GM23338 (cell line): ENCODE data around the gene ACYP2. TPM values are rescaled to one million over a fixed set of nuclear protein-coding genes. Genes with fewer than 3 reads are reported as not detected.

Source experiments
- ATAC-seq: fragments of 200-7000 bp; cut with Tn5 transposase; 3 replicates; pipeline ENCODE4 v1.9.1; 2020
- DNase-seq: peaks from one replicate; pipeline ENCODE4 v3.0.0-alpha.2; 2015; ENCODE audit warnings: low spot score
- H2AFZ ChIP-seq: fragments of 200-600 bp; sonication (generic); 2 replicates; pipeline ENCODE4 v1.8.0; 2016; ENCODE audit warnings: antibody characterized with exemption, mild to moderate bottlenecking, moderate library complexity
- H3F3A ChIP-seq: fragments of 200-600 bp; sonication (generic); replicated peaks from 2 replicates; pipeline ENCODE4 v1.8.0; 2017; ENCODE audit warnings: antibody characterized with exemption, mixed run types, low read depth
- H3K27ac ChIP-seq: fragments of 200-600 bp; sonication (generic); 2 replicates; pipeline ENCODE4 v1.6.1; 2016; ENCODE audit warnings: low read depth
- H3K27me3 ChIP-seq: fragments of 200-600 bp; sonication (generic); 2 replicates; pipeline ENCODE4 v1.8.0; 2016; ENCODE audit warnings: mild to moderate bottlenecking, mixed run types, moderate library complexity; ENCODE audit not compliant: insufficient read depth
- H3K36me3 ChIP-seq: fragments of 200-600 bp; sonication (generic); 2 replicates; pipeline ENCODE4 v1.8.0; 2016; ENCODE audit warnings: mild to moderate bottlenecking; ENCODE audit not compliant: insufficient read depth
- H3K4me1 ChIP-seq: fragments of 200-600 bp; sonication (generic); 2 replicates; pipeline ENCODE4 v1.8.0; 2016; ENCODE audit warnings: mild to moderate bottlenecking, moderate library complexity; ENCODE audit not compliant: insufficient read depth
- H3K4me2 ChIP-seq: fragments of 200-600 bp; sonication (generic); 2 replicates; pipeline ENCODE4 v1.7.1; 2017; ENCODE audit warnings: mixed run types
- H3K4me3 ChIP-seq: fragments of 200-600 bp; sonication (generic); 2 replicates; pipeline ENCODE4 v1.6.1; 2016; ENCODE audit warnings: mixed run types
- H3K79me2 ChIP-seq: fragments of 200-600 bp; sonication (generic); replicated peaks from 2 replicates; pipeline ENCODE4 v1.8.0; 2017; ENCODE audit warnings: mild to moderate bottlenecking; ENCODE audit not compliant: insufficient read depth
- H3K9me2 ChIP-seq: fragments of 200-600 bp; sonication (generic); 2 replicates; pipeline ENCODE4 v1.8.0; 2017; ENCODE audit not compliant: insufficient read depth
- H4K20me1 ChIP-seq: fragments of 200-600 bp; sonication (generic); replicated peaks from 2 replicates; pipeline ENCODE4 v1.8.0; 2017; ENCODE audit warnings: mild to moderate bottlenecking; ENCODE audit not compliant: insufficient read depth
- H3K27ac Mint-ChIP-seq: 2 replicates; pipeline ENCODE4 v1.8.0; 2020; ENCODE audit warnings: inconsistent platforms, mild to moderate bottlenecking, moderate library complexity, mixed read lengths
- H3K27me3 Mint-ChIP-seq: 3 replicates; pipeline ENCODE4 v1.8.0; 2022; ENCODE audit warnings: low read depth, mild to moderate bottlenecking, moderate library complexity, mixed read lengths, inconsistent platforms; ENCODE audit not compliant: insufficient read depth, poor library complexity
- H3K36me3 Mint-ChIP-seq: 3 replicates; pipeline ENCODE4 v1.8.0; 2021; ENCODE audit warnings: low read depth, mild to moderate bottlenecking, inconsistent platforms, moderate library complexity, mixed read lengths
- H3K4me1 Mint-ChIP-seq: 3 replicates; pipeline ENCODE4 v1.8.0; 2020; ENCODE audit warnings: mild to moderate bottlenecking, inconsistent platforms, mixed read lengths
- H3K4me3 Mint-ChIP-seq: 3 replicates; pipeline ENCODE4 v1.8.0; 2021; ENCODE audit warnings: moderate library complexity, mild to moderate bottlenecking, inconsistent platforms, mixed read lengths
- H3K9me3 Mint-ChIP-seq: 3 replicates; pipeline ENCODE4 v1.8.0; 2020; ENCODE audit warnings: moderate library complexity, mild to moderate bottlenecking, inconsistent platforms, mixed read lengths
- CREB1 ChIP-seq: fragments of 250-450 bp; sonication (Bioruptor Pico); IDR thresholded peaks from 2 replicates; pipeline ENCODE4 v1.5.0; 2020; ENCODE audit warnings: low read depth, mild to moderate bottlenecking, moderate library complexity
- EZH2 ChIP-seq: fragments of 200-600 bp; sonication (generic); IDR thresholded peaks from one replicate; pipeline ENCODE4 v1.8.0; 2017; ENCODE audit warnings: antibody characterized with exemption, mild to moderate bottlenecking, low read depth; ENCODE audit not compliant: unreplicated experiment
- JUNB ChIP-seq: IDR thresholded peaks from one replicate; pipeline ENCODE4 v1.6.1; 2016; ENCODE audit warnings: antibody characterized with exemption; ENCODE audit not compliant: unreplicated experiment
- NANOG ChIP-seq: IDR thresholded peaks from 2 replicates; pipeline ENCODE4 v1.6.1; 2016; ENCODE audit warnings: antibody characterized with exemption, borderline replicate concordance
- POLR2AphosphoS5 ChIP-seq: IDR thresholded peaks from 2 replicates; pipeline ENCODE4 v1.6.1; 2016; ENCODE audit warnings: antibody characterized with exemption, low read depth
- REST ChIP-seq: IDR thresholded peaks from one replicate; pipeline ENCODE4 v1.6.1; 2018; ENCODE audit warnings: antibody characterized with exemption; ENCODE audit not compliant: unreplicated experiment
- STAT1 ChIP-seq: IDR thresholded peaks from one replicate; pipeline ENCODE4 v1.6.1; 2016; ENCODE audit warnings: antibody characterized with exemption; ENCODE audit not compliant: unreplicated experiment
- ZNF114 ChIP-seq: fragments of 250-450 bp; sonication (Bioruptor Pico); IDR thresholded peaks from 2 replicates; pipeline ENCODE4 v1.5.0; 2020; ENCODE audit warnings: mild to moderate bottlenecking, moderate library complexity
- ZNF331 ChIP-seq: fragments of 250-450 bp; sonication (Bioruptor Pico); IDR thresholded peaks from 2 replicates; pipeline ENCODE4 v1.5.0; 2020; ENCODE audit warnings: low read depth, mild to moderate bottlenecking, moderate library complexity
- ZNF462 ChIP-seq: fragments of 250-450 bp; sonication (Bioruptor Pico); IDR thresholded peaks from 2 replicates; pipeline ENCODE4 v1.5.0; 2020; ENCODE audit warnings: mild to moderate bottlenecking, moderate library complexity
- polyA plus RNA-seq: library from polyadenylated mRNA; unstranded; fragments of >200 nt; fragmentation: Nextera tagmentation; extraction: Ambion mirVana; gene quantifications from 2 replicates; pipeline ENCODE4 v1.2.1, GENCODE V29; 2016
- total RNA-seq: library from RNA; depleted of rRNA; stranded (reverse); fragments of >200 nt; shearing (Covaris generic); gene quantifications from 2 replicates; pipeline ENCODE4 v1.2.3, GENCODE V29; 2014
- TF ChIP-seq, protein P1 (sequence below), 2 experiments: fragments of 200-600 bp in 1 of 2; sonication (generic) in 1 of 2; conservative IDR thresholded peaks; 2 replicates each; pipeline versions ENCODE4 v1.5.1 to v1.6.1; 2016 to 2017; ENCODE audit warnings: antibody characterized with exemption in 2 of 2, low read depth in 2 of 2, mild to moderate bottlenecking in 2 of 2, moderate library complexity in 1 of 2

ACYP2 gene
- total and polyA plus RNA-seq, 2 experiments from 2014 or later: 2.3 to 15.5 TPM

- Mint-ChIP-seq H3K27ac (no peak overlapping the region), H3K4me3 (no peak overlapping the region), H3K4me1 (peaks cover 30% of the 10 kb centered on the region), H3K36me3 (no peaks in the 10 kb centered on the region), H3K9me3 (no peaks in the 10 kb centered on the region), H3K27me3 (peaks cover 26% of the 10 kb centered on the region)
- Histone ChIP-seq H3K4me2 (no peak overlapping the region), H3K4me1 (peaks cover 26% of the 10 kb centered on the region), H3K79me2 (no peaks in the 10 kb centered on the region), H3K27ac (no peak overlapping the region), H4K20me1 (peaks cover 5% of the 10 kb centered on the region; the same call in 1 of the 2 replicates), H2AFZ (no peak overlapping the region), H3K27me3 (peaks cover 46% of the 10 kb centered on the region), H3K9me2 (no peaks in the 10 kb centered on the region), H3K36me3 (no peaks in the 10 kb centered on the region), H3F3A (no peaks in the 10 kb centered on the region), H3K4me3 (no peak overlapping the region)
- DNase-seq (no peak), ATAC-seq (no peak)
- no peak for TF ChIP-seq ZNF331 (CRISPR knock-in tag)
- TF ChIP-seq ZNF462 (CRISPR knock-in tag): no peak
- TF ChIP-seq, protein P1, sequence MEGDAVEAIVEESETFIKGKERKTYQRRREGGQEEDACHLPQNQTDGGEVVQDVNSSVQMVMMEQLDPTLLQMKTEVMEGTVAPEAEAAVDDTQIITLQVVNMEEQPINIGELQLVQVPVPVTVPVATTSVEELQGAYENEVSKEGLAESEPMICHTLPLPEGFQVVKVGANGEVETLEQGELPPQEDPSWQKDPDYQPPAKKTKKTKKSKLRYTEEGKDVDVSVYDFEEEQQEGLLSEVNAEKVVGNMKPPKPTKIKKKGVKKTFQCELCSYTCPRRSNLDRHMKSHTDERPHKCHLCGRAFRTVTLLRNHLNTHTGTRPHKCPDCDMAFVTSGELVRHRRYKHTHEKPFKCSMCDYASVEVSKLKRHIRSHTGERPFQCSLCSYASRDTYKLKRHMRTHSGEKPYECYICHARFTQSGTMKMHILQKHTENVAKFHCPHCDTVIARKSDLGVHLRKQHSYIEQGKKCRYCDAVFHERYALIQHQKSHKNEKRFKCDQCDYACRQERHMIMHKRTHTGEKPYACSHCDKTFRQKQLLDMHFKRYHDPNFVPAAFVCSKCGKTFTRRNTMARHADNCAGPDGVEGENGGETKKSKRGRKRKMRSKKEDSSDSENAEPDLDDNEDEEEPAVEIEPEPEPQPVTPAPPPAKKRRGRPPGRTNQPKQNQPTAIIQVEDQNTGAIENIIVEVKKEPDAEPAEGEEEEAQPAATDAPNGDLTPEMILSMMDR (conservative IDR thresholded peaks at IDR 0.05; ENCODE audit: low read depth in 2 of 2): no peak
- no peak for TF ChIP-seq NANOG
- no peak for TF ChIP-seq CREB1
- no peak for TF ChIP-seq REST
- TF ChIP-seq POLR2AphosphoS5: no peak
- no peak for TF ChIP-seq EZH2
- no peak for TF ChIP-seq JUNB
- no peak for TF ChIP-seq STAT1
- TF ChIP-seq ZNF114: no peak
Observed at GRCh38 chr2:54287532-54287931, 172.1 kb downstream of the ACYP2 start.
